HEK293 (cell line): ENCODE data around the gene HPCAL1.

Experiments used
- CTCF ChIP-seq: fragments of 450-650 bp; formaldehyde crosslinking; IDR thresholded peaks from 2 replicates; pipeline ENCODE4 v1.5.1; 2016; ENCODE audit warnings: missing biosample characterization, missing genetic modification characterization
- ZNF155 ChIP-seq: fragments of 450-650 bp; formaldehyde crosslinking; IDR thresholded peaks from 2 replicates; pipeline ENCODE4 v1.5.1; 2016; ENCODE audit warnings: missing biosample characterization, missing genetic modification characterization
- ZNF658 ChIP-seq: fragments of 450-650 bp; formaldehyde crosslinking; IDR thresholded peaks from 2 replicates; pipeline ENCODE4; 2016; ENCODE audit warnings: missing biosample characterization, missing genetic modification characterization

GRCh38 chr2:10311736-10312135 lies 9.0 kb downstream of the HPCAL1 start:
- TF ChIP-seq CTCF (tag by site-specific recombination) (no peak), ZNF658 (tag by site-specific recombination) (peak; percentile 98), ZNF155 (tag by site-specific recombination) (no peak; the same call in 1 of the 2 replicates)
